ENCODE results near the gene HS1BP3.

HS1BP3 gene

DNA sequence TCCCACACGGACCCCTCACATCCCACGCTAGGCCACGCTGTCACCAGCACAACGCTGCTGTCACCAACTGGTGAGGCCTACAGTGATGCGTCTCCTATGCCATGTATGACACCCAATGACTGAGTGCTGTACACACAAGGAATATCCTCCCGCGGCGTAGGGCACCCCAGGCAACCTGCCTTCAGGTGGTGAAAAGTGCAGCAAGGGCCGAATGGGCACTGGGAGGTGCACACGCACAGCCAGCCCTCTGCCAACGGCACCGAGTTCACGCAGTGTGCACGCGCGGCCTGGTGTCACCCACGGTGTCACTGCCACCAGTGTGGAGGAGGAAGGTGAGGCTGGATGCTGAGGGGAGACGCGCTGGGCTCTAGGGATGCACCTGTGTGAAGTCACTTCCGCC, 4.5 kb downstream of the HS1BP3 start:
- no peaks in the 10 kb centered on the region for H3K36me3 ChIP-seq (ENCODE audit: control insufficient read depth, low read length)
- no peaks in the 10 kb centered on the region for H3K9me3 ChIP-seq (ENCODE audit: control insufficient read depth, insufficient read depth, low read length)
- no peak overlapping the region for H3K27ac ChIP-seq (ENCODE audit: low read depth, low read length)
- peaks cover 17% of the 10 kb centered on the region for H3K4me1 ChIP-seq (ENCODE audit: control insufficient read depth, low read length)
- no peaks in the 10 kb centered on the region for H4K20me1 ChIP-seq (ENCODE audit: control insufficient read depth, insufficient read depth, low read depth, low read length)
- no peaks in the 10 kb centered on the region for H3F3A ChIP-seq (ENCODE audit: control insufficient read depth, insufficient read depth)
- H3K27me3 ChIP-seq (ENCODE audit: control insufficient read depth, low read length) = 0 out of 2 replicates have a peak, but pooled peaks cover 3% of the 10 kb centered on the region
- TF ChIP-seq, protein P1, sequence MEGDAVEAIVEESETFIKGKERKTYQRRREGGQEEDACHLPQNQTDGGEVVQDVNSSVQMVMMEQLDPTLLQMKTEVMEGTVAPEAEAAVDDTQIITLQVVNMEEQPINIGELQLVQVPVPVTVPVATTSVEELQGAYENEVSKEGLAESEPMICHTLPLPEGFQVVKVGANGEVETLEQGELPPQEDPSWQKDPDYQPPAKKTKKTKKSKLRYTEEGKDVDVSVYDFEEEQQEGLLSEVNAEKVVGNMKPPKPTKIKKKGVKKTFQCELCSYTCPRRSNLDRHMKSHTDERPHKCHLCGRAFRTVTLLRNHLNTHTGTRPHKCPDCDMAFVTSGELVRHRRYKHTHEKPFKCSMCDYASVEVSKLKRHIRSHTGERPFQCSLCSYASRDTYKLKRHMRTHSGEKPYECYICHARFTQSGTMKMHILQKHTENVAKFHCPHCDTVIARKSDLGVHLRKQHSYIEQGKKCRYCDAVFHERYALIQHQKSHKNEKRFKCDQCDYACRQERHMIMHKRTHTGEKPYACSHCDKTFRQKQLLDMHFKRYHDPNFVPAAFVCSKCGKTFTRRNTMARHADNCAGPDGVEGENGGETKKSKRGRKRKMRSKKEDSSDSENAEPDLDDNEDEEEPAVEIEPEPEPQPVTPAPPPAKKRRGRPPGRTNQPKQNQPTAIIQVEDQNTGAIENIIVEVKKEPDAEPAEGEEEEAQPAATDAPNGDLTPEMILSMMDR (IDR thresholded peaks at IDR 0.05; ENCODE audit: low read depth, low read length, poor library complexity, severe bottlenecking) = no peak
- no peak for TF ChIP-seq EZH2phosphoT487 (IDR thresholded peaks at IDR 0.05; ENCODE audit: borderline replicate concordance, low read length)
- H3K4me2 ChIP-seq (ENCODE audit: low read length) = no peak overlapping the region
- no peaks in the 10 kb centered on the region for H3K9me2 ChIP-seq (replicated peaks; ENCODE audit: control insufficient read depth, low read length)
- no peak overlapping the region for H3K4me3 ChIP-seq (ENCODE audit: low read length)
- H3K79me2 ChIP-seq (ENCODE audit: control insufficient read depth, low read length) = peaks cover 3% of the 10 kb centered on the region; the same call in 1 of the 2 replicates

GRCh38 chr2:20645761-20646160, 5.1 kb downstream of the HS1BP3 start:
- no peak overlapping the region for H3K27ac ChIP-seq (ENCODE audit: low read depth, low read length)
- peaks cover 13% of the 10 kb centered on the region for H3K4me1 ChIP-seq (ENCODE audit: control insufficient read depth, low read length)
- H3K9me3 ChIP-seq (ENCODE audit: control insufficient read depth, insufficient read depth, low read length) = no peaks in the 10 kb centered on the region
- TF ChIP-seq, protein P1 (IDR thresholded peaks at IDR 0.05; ENCODE audit: low read depth, low read length, poor library complexity, severe bottlenecking) = no peak
- TF ChIP-seq EZH2phosphoT487 (IDR thresholded peaks at IDR 0.05; ENCODE audit: borderline replicate concordance, low read length) = no peak
- H3K9me2 ChIP-seq (replicated peaks; ENCODE audit: control insufficient read depth, low read length) = no peaks in the 10 kb centered on the region
- peaks cover 3% of the 10 kb centered on the region; the same call in 1 of the 2 replicates for H3K79me2 ChIP-seq (ENCODE audit: control insufficient read depth, low read length)
- H3K4me2 ChIP-seq (ENCODE audit: low read length) = no peak overlapping the region
- no peaks in the 10 kb centered on the region for H3F3A ChIP-seq (ENCODE audit: control insufficient read depth, insufficient read depth)
- 0 out of 2 replicates have a peak, but pooled peaks cover 3% of the 10 kb centered on the region for H3K27me3 ChIP-seq (ENCODE audit: control insufficient read depth, low read length)
- no peaks in the 10 kb centered on the region for H3K36me3 ChIP-seq (ENCODE audit: control insufficient read depth, low read length)
- no peak overlapping the region for H3K4me3 ChIP-seq (ENCODE audit: low read length)
- no peaks in the 10 kb centered on the region for H4K20me1 ChIP-seq (ENCODE audit: control insufficient read depth, insufficient read depth, low read depth, low read length)

DNA sequence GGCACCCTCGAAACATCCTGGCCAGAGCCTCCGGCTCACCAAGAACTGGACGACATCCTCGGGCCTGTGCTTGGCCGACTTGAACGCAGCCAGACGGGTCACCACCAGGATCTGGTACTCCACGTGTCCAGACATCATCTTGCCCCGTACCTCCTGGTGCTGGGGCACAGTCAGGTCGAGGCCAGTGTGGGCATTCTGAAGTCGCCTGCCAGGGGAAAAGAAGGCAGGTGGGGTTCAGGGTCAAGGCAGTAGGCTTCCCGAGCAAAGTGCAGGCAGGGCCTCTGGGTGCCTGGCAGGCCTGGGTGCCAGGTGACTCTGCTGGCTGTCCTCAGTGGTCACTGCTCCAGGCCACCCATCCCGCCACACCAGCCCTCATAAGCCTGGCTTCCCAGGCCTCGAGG, 5.6 kb downstream of the HS1BP3 start:
- no peaks in the 10 kb centered on the region for H3F3A ChIP-seq (ENCODE audit: control insufficient read depth, insufficient read depth)
- 0 out of 2 replicates have a peak, but pooled peaks cover 2% of the 10 kb centered on the region for H3K27me3 ChIP-seq (ENCODE audit: control insufficient read depth, low read length)
- no peaks in the 10 kb centered on the region for H3K36me3 ChIP-seq (ENCODE audit: control insufficient read depth, low read length)
- no peaks in the 10 kb centered on the region for H4K20me1 ChIP-seq (ENCODE audit: control insufficient read depth, insufficient read depth, low read depth, low read length)
- no peaks in the 10 kb centered on the region for H3K9me2 ChIP-seq (replicated peaks; ENCODE audit: control insufficient read depth, low read length)
- H3K4me1 ChIP-seq (ENCODE audit: control insufficient read depth, low read length) = peaks cover 10% of the 10 kb centered on the region
- H3K4me3 ChIP-seq (ENCODE audit: low read length) = no peak overlapping the region
- TF ChIP-seq, protein P1 (IDR thresholded peaks at IDR 0.05; ENCODE audit: low read depth, low read length, poor library complexity, severe bottlenecking) = no peak
- TF ChIP-seq EZH2phosphoT487 (IDR thresholded peaks at IDR 0.05; ENCODE audit: borderline replicate concordance, low read length) = no peak
- no peak overlapping the region for H3K27ac ChIP-seq (ENCODE audit: low read depth, low read length)
- no peak overlapping the region for H3K4me2 ChIP-seq (ENCODE audit: low read length)
- no peaks in the 10 kb centered on the region for H3K9me3 ChIP-seq (ENCODE audit: control insufficient read depth, insufficient read depth, low read length)
- H3K79me2 ChIP-seq (ENCODE audit: control insufficient read depth, low read length) = peaks cover 3% of the 10 kb centered on the region; the same call in 1 of the 2 replicates

Data from DOHH2 (cell line).